GM18511 (cell line): ENCODE results near the gene HSF5.

Experiments used
- ATAC-seq: cut with Tn5 transposase; IDR thresholded peaks from one replicate; pipeline ENCODE4 v1.9.1; 2021; ENCODE audit warnings: mild to moderate bottlenecking, moderate library complexity; ENCODE audit not compliant: unreplicated experiment

HSF5 gene

GRCh38 chr17:58487589-58488427, at the start of gene HSF5:
Gene HSF5 (minus strand): TSS chr17:58488408. CDS start chr17:58488274, 134 bp downstream.
- ATAC-seq: no peak

GRCh38 chr17:58537266-58537665, 49.1 kb upstream of the HSF5 start:
- no peak for ATAC-seq

GRCh38 chr17:58536542-58536941, 48.3 kb upstream of the HSF5 start:
- no peak for ATAC-seq

- no peak for ATAC-seq
These were observed 47.2 kb upstream of the HSF5 start for GRCh38 chr17:58535431-58535830.

- no peak for ATAC-seq
These were observed 46.8 kb upstream of the HSF5 start for GRCh38 chr17:58534901-58535421.

GRCh38 chr17:58534331-58534730, 46.1 kb upstream of the HSF5 start:
- no peak for ATAC-seq

- no peak for ATAC-seq
These were observed 45.5 kb upstream of the HSF5 start for GRCh38 chr17:58533616-58534188.

GRCh38 chr17:58532555-58532951, 44.3 kb upstream of the HSF5 start:
- ATAC-seq: no peak

- ATAC-seq: no peak
These were observed 43.7 kb upstream of the HSF5 start for GRCh38 chr17:58531661-58532554.

GRCh38 chr17:58531122-58531521, 42.9 kb upstream of the HSF5 start:
- no peak for ATAC-seq

- ATAC-seq: no peak
These were observed 42.4 kb upstream of the HSF5 start for GRCh38 chr17:58530655-58531054.

GRCh38 chr17:58529275-58529674, 41.1 kb upstream of the HSF5 start:
- no peak for ATAC-seq

GRCh38 chr17:58528443-58528842, 40.2 kb upstream of the HSF5 start:
- ATAC-seq: no peak

GRCh38 chr17:58527949-58528348, 39.7 kb upstream of the HSF5 start:
- no peak for ATAC-seq

- no peak for ATAC-seq
These were observed 39.1 kb upstream of the HSF5 start for GRCh38 chr17:58527306-58527705.

- ATAC-seq: no peak
These were observed 37.0 kb upstream of the HSF5 start for GRCh38 chr17:58525239-58525638.

GRCh38 chr17:58521680-58522079, 33.5 kb upstream of the HSF5 start:
- no peak for ATAC-seq

- ATAC-seq: no peak
These were observed 32.7 kb upstream of the HSF5 start for GRCh38 chr17:58520843-58521430.

GRCh38 chr17:58517928-58518609, 29.9 kb upstream of the HSF5 start:
- peak; percentile 83 for ATAC-seq

- ATAC-seq: no peak
These were observed 29.2 kb upstream of the HSF5 start for GRCh38 chr17:58517378-58517927.
